ENCODE measurements around the gene C16orf92.

The C16orf92 gene

GRCh38 chr16:29989111-29989858 lies 33.7 kb upstream of the C16orf92 start:
- no peak for DNase-seq

GRCh38 chr16:29990034-29990433 lies 33.0 kb upstream of the C16orf92 start:
- DNase-seq: no peak

DNA sequence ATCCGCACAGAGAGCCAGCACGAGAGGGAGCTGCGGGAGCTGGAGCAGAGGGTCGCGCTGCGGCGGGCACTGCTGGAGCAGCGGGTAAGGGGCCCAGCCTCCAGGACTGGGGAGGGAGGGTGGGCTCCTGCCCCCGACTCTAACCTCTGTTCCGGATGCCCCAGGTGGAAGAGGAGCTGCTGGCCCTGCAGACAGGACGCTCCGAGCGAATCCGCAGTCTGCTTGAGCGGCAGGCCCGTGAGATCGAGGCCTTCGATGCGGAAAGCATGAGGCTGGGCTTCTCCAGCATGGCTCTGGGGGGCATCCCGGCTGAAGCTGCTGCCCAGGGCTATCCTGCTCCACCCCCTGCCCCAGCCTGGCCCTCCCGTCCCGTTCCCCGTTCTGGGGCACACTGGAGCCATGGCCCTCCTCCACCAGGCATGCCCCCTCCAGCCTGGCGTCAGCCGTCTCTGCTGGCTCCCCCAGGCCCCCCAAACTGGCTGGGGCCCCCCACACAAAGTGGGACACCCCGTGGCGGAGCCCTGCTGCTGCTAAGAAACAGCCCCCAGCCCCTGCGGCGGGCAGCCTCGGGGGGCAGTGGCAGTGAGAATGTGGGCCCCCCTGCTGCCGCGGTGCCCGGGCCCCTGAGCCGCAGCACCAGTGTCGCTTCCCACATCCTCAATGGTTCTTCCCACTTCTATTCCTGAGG lies 32.0 kb upstream of the C16orf92 start:
- no peak for DNase-seq

DNA sequence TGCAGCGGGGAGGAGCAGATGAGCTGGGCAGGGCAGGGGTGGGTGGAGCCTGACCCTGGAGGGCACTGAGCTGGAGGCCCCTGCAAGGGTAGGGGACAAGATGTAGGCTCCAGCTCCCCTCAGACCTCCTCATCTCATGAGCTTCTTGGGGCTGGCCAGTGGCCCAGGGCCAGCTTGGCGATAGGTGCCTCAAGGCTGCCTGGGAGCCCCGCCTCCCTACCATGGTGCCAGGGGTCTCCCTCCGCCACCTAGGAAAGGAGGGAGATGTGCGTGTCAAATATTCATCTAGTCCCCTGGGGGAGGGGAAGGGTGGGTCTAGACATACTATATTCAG lies 31.5 kb upstream of the C16orf92 start:
- no peak for DNase-seq

GRCh38 chr16:29992344-29992967 lies 30.5 kb upstream of the C16orf92 start:
- no peak for DNase-seq

GRCh38 chr16:29993191-29993902 lies 29.7 kb upstream of the C16orf92 start:
- DNase-seq: no peak

DNA sequence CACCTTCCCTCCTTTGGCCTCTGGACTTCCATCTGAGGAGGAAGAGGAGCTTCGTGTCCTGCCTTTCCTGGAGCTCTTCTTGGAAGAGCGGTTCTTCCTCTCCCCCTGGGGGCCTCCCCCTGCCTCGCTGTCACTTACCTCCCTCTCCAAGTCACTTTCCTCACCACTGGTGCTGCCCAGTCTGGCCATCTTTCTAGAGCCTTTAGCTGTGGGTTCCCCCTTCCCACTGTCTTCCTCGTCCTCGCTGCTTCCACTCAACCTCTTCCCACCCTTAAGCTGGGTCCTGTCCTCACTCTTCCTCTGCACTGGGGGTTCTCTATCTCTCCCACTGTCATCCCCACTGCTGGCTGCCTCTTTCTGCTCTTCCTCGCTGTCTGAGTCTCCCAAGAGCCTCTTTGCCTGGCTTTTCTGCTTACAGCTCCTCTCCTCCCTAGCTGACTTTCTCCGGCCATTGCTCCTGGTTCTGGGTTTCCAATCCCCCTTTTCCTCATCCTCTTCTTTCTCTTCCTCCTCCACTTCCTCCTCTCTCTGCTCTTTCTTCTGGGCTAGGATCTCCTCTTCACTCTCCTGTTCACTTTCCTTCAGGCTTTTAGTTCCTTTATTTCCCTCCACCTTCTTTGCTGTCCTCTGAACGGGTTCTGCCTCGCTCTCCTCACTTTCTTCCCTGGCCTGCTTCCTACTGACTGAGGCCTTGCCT lies 28.9 kb upstream of the C16orf92 start:
- no peak for DNase-seq

- DNase-seq: no peak
Measured at GRCh38 chr16:29994600-29995323, 28.2 kb upstream of the C16orf92 start.

- peak; percentile 80 for DNase-seq
Measured at GRCh38 chr16:29995324-29995910, 27.6 kb upstream of the C16orf92 start, which contains the start of gene HIRIP3. HIRIP3 (minus strand) TSS chr16:29995617; CDS start chr16:29995605, 12 bp downstream.

DNA sequence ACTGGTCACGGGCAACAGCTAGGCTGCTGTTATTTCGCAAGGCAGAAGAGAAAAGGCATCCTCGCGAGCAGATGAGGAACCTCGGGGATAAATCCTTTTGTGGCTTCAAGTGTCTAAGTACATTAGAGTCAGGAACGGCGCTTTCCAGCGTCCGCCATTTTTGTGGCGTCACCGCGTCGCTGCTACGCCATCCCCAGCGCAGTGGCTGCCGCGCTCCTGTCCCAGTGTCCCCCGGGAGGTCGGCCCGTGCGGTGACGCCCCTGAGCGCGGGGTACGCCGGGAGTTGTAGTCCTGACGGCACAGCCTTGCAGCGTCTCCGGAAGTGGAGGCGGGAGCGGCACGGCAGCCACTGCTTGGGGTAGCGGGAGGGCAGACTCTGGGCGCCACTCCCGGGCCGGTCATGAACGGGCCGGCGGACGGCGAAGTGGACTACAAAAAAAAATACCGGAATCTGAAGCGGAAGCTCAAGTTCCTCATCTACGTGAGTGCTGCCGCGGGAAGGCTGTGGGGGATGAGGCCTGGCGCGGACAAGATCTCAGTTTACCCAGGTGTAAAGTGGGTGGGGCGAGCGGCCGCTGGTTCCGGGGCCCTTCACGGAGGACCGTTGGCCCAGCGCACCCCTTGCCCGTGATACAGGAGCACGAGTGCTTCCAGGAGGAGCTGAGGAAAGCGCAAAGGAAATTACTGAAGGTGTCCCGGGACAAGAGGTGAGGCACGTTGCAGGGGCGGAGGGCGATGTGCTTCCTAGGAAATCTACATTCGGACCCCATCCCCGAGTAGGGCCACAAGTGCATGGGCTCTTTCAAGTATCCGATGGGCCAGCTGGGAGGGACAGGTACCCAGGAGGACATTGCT lies 26.9 kb upstream of the C16orf92 start, which contains the start of gene INO80E:
INO80E (plus strand) TSS at position 331 of the 855 bp plus-strand sequence; CDS start at position 401, 70 bp downstream.
- DNase-seq: peak; percentile 96

GRCh38 chr16:29996766-29997250 lies 26.2 kb upstream of the C16orf92 start:
- DNase-seq: no peak

DNA sequence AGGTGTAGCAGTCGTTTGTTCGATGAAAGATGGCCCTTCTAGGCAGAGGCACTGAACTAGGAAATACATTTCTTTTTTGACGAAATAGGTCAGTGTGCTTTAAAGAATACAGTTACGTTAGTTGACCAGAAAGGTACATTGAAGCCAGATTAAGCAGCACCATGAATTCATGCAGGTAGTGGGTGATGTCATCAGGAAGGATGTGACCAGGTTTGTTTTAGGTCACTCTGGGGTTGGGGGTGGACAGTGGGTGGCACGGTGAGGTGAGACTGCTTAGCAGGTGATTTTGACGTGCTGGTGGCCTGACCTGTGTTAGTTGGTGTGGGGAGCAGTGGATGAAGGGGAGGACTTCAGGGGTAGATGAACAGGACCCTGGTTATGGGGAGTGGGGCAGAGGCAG lies 23.4 kb upstream of the C16orf92 start:
- no peak for DNase-seq

DNA sequence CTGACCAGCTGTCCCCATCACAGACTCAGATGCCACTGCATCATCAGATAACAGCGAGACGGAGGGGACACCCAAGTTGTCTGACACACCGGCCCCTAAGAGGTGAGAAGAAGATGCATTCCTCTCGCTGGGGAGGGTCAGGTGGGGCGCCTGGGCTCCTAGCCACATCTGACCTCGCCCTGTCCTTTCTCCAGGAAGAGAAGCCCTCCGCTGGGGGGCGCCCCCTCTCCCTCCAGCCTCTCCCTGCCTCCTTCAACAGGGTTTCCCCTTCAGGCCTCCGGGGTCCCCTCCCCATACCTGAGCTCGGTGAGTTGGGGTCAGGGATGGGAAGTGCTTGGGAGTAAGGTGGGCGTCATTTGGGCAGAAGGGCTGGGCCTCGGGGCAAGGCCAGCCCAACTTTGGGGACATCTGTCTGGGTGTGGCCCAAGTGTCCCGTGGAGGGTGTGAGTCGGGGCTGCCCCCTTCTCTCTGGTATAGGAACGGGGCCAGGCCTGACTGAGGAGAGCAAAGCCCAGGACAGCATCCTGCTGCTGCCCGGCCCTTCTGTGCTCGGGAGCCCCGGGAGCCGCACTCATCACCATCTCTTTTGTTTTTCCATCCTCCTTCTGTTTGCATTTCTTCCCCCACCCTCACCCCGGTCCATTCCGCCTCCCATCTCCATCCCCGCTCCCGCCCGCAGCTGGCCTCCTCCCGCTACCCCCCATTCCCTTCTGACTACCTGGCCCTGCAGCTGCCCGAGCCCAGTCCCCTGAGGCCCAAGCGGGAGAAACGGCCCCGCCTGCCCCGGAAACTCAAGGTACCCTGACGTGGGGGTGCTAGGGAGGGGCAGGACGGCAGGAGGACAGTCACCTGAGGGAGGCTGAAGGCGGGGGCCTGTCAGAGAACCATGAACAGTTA lies 22.0 kb upstream of the C16orf92 start:
- no peak for DNase-seq

DNA sequence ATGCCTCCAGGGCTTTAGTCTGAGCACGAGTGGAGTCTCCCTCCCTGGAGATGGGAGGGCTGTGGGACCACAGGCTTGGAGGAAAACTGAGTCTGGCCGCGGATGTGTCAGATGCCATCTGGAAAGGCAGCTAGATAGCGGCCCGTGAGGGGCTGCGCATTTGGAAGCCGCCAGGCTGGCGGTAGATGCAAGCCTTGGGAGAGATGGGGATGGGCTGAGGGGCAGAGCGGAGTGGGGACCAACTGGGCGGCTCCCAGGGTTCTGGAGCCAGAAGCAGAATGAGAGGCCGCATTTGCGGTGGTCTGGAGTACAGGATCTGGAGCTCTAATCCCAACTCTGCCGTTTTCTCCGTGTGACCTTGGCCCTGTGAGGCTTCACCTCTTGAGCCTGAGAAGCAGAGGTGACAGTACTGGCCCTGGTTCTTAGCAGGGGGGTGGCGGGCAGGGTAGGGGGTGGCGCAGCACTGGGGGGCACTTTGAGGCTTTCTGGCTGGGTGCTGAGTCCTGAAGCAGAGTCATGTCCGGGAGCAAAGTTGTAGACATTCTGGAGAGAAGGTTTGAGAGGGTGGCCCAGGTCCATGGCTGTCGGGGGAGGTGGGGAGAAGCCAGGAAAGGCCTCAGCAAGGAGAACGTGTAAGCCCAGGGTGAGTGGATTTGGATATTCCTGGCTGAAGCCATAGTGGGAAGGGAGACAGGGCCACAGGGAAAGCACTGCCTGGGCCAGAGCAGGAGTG lies 20.2 kb upstream of the C16orf92 start:
- no peak for DNase-seq

GRCh38 chr16:30003670-30004423 lies 19.2 kb upstream of the C16orf92 start:
- DNase-seq: no peak

- no peak for DNase-seq
Measured at GRCh38 chr16:30004424-30004776, 18.6 kb upstream of the C16orf92 start.

GRCh38 chr16:30004811-30005242 lies 18.2 kb upstream of the C16orf92 start:
- no peak for DNase-seq

All from MV-4-11 (cell line).